Posterior vena cava (tissue), 2 donors: ENCODE results near the gene ADGRL1. TPM values are rescaled to one million over a fixed set of nuclear protein-coding genes. Genes with fewer than 3 reads are reported as not detected.

Experiments used
- DNase-seq: peaks from one replicate; pipeline ENCODE4 v3.0.0-alpha.2; 2020; ENCODE audit warnings: low spot score
- intact Hi-C, 2 donors: fragments of 100-400 bp; cut with DNase I; formaldehyde crosslinking; loops; one replicate each; pipeline versions ENCODE4 v1.14.1 to v1.14.2; 2022 to 2023
- total RNA-seq, 2 donors: library from RNA; stranded (reverse); fragmentation: NEBNext Ultra II Directional; extraction: Animal tissue kit (Norgen Biotek cat#: 25700); gene quantifications; one replicate each; pipeline ENCODE4 v1.2.1, GENCODE V29; 2021
- donor health status: DM: yes; HTN: yes; CAD: no.
- donor health status: DM: yes; HTN: yes; CAD: no.

The ADGRL1 gene
- total RNA-seq, 2 donors from 2014 or later, result 22.5 to 25.8 TPM

- intact Hi-C loops, result no loop called here
- no peak for DNase-seq
These were observed 102.7 kb downstream of the ADGRL1 start for GRCh38 chr19:14103310-14103709.

GRCh38 chr19:14102756-14103155 lies 103.2 kb downstream of the ADGRL1 start:
- DNase-seq, result no peak
- intact Hi-C loops, result no loop called here

GRCh38 chr19:14102102-14102696 lies 103.8 kb downstream of the ADGRL1 start:
- intact Hi-C loops, result no loop called here
- DNase-seq, result no peak

GRCh38 chr19:14101003-14101545 lies 104.9 kb downstream of the ADGRL1 start:
- no peak for DNase-seq
- intact Hi-C loops, result no loop called here

Other genes with a start within 250 kb of the ADGRL1 start
- gene RFX1, start 199.8 kb downstream of the ADGRL1 start, total RNA-seq, result 1 to 10 TPM; 7.5 to 7.8 TPM
- not detected for gene RLN3, start 178.0 kb downstream of the ADGRL1 start, total RNA-seq
- gene IL27RA, start 174.4 kb downstream of the ADGRL1 start, total RNA-seq, result 1 to 10 TPM; 3.6 to 5.3 TPM
- gene PALM3, start 144.1 kb downstream of the ADGRL1 start, total RNA-seq, result under 1 TPM in 1 of 2 donors, not detected in 1; 0.74 TPM
- 1 to 10 TPM; 1.0 to 1.4 TPM for gene MISP3, start 133.4 kb downstream of the ADGRL1 start, total RNA-seq
- gene C19orf67, start 120.4 kb downstream of the ADGRL1 start, total RNA-seq, result not detected
- 10 to 100 TPM; 22.7 to 23.6 TPM for gene SAMD1, start 115.4 kb downstream of the ADGRL1 start, total RNA-seq
- gene PRKACA, start 88.4 kb downstream of the ADGRL1 start, total RNA-seq, result 100 to 1,000 TPM; 101 to 103 TPM
- gene ASF1B, start 69.6 kb downstream of the ADGRL1 start, total RNA-seq, result under 1 TPM; 0.33 to 0.37 TPM
- gene ADGRE5, start 175.3 kb upstream of the ADGRL1 start, total RNA-seq, result 100 to 1,000 TPM; 195 to 306 TPM
- gene DDX39A, start 213.2 kb upstream of the ADGRL1 start, total RNA-seq, result 10 to 100 TPM; 37.4 to 38.7 TPM
- gene PKN1, start 227.1 kb upstream of the ADGRL1 start, total RNA-seq, result 100 to 1,000 TPM; 135 to 173 TPM